Measurements from ENCODE around the gene ZNF695. TPM values are rescaled to one million over a fixed set of nuclear protein-coding genes. Genes with fewer than 3 reads are reported as not detected.
"Not testable (repeated sequence)": the region's sequence is repeated elsewhere in the genome, so short reads cannot be mapped to it uniquely, and the experiment has no call there.

The ZNF695 gene
- 1.6 TPM for total RNA-seq

DNA sequence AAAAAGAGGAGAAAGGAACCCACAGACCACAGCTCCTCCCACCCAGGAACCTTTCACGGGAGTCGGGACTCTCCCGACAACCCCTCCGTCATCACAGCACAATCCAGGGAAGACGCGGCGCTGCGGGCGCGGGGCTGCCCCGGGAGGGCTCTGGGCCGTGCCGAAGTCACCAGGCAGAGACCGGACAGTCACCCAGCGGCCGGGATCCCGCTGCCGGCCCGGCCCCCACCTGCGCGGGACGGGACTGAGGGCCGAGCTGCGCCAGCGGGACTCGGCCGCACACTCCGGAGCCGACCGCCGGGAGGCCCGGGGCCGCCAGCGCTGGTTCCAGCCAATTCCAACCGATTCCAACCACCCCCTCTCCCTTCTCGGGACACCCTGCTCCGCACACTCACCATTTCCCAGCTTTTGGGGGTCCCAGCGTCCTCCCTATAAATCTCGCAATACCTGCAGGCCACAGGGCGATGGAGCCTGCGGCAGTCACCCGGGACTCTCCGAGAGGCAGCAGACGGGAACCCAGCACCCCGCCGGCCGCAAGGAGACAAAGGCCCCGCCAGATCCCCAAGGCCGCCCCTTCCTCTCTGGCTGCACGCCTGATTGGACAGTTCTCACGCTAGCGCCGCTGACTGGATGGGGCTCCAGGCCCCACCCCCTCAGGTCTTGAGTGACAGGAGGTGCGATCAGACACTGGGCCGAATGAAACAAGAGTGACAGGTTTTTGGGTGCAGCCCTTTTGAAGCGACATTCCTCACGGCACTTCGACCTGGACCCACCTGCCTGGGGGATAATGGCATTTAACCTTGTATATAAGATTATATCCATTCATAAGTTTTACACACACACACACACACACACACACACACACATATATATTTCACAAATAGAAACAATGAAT is at the start of gene ZNF695:
Gene ZNF695 (minus strand): TSS at position 547 of the 895 bp plus-strand sequence. CDS start 149 bp downstream, at position 398.
- ATAC-seq: peak; percentile 100

DNA sequence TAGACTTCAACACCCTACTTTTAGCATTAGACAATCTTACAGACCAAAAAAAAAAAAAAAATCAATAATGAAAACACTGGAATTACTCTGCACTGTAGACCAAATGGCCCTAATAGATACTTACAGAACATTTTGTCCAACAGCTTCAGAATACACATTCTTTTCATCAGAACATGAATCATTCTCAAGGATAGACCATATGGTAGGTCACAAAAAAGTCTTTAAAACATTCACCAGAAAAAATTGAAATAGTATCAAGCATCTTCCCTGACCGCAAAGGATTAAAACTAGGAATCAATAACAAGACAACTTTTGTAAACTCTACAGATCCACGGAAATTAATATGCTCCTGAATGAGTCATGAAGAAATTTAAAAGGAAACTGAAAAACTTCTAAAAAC is 48.2 kb upstream of the ZNF695 start:
- ATAC-seq: no peak

DNA sequence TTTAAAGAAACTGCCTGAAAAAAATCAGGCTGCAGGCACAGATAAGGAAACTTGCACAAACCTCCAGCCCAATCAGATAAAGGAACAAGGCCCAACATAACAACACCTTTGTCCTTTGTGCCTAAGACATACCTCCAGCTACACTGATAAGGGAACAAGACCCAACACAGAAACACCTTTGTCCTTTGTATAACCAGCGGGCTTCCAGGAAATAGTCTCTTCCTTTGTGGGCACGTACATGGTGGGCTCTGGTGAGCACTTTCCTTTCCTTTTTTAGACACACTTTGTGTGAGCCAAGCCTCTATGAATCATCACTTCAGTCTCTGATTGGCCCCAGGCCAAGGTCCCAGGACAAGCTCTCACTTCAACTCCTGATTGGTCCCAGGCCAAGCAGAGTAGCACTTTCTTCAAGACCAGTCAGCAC is 47.1 kb upstream of the ZNF695 start:
- ATAC-seq: no peak

DNA sequence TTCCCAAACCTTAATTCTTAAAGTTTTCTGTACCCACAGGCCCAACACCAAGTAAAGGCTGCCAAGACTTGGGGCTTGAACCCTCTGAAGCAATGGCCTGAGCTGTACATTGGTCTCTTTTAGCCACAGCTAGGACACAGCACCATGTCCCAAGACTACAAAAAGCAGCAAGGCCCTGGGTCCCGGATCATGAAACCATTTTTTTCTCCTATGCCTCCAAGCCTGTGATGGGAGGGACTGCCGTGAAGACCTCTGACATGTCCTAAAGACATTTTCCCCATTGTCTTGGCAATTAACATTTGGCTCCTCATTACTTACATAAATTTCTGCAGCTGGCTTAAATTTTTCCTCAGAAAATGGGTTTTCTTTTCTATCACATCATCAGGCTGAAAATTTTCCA is 39.8 kb upstream of the ZNF695 start:
- no peak for ATAC-seq

DNA sequence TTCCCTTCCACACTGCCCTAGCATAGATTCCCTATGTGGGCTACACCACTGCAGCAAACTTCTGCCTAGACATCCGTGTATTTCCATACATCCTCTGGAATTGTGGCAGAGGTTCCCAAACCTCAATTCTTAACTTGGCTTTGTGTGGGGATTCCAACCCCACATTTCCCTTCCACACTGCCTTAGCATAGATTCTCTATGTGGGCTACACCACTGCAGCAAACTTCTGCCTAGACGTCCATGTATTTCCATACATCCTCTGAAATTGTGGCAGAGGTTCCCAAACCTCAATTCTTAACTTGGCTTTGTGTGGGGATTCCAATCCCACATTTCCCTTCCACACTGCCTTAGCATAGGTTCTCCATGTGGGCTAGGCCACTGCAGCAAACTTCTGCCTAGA is 39.4 kb upstream of the ZNF695 start:
- ATAC-seq: no peak

DNA sequence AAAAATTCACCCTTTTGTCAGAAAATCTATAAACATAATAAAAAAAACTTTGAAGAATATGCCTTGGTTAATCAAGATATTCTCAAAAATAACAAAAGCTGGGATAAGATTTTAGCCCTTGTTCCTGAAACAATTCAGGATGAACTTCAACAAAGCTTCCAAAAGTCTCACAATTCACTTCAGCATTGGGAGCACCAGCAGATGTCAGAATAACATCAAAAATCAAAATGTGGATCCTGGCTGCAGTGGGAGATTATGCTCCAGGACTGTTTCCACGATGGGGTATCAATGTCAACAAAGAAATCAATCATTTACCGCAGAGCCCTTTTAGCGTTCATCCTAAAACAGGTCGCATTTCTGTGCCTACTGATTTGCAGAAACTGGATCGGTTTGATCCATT is 35.5 kb upstream of the ZNF695 start:
- ATAC-seq: no peak

DNA sequence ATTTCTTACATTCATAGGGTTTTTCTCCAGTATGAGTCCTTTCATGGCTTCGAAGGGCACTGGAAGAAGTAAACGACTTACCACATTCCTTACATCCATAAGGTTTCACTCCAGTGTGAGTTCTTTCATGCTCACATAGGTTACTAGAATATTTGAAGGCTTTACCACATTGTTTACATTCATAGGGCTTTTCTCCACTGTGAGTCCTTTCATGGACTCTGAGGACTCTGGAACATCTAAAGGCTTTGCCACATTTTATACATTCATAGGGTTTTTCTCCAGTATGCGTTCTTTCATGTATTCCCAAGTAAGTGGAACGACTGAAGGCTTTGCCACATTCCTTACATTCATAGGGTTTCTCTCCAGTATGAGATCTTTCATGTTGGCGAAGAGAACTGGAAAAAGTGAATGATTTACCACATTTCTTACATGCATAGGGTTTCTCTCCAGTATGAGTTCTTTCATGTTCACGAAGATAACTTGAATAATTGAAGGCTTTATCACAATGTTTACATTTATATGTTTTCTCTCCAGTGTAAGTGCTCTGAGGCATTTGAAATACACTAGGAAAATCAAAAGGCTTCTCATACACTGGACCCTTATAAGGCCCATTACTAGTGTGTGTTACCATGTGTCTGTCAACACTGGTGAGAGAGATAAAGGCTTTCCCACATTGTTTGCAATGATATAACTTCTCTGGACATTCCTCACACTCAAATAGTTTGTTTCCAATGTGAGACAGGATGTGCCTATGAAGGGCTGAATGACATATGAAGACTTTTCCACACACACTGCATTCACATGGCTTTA is 29.9 kb upstream of the ZNF695 start:
- ATAC-seq: no peak

DNA sequence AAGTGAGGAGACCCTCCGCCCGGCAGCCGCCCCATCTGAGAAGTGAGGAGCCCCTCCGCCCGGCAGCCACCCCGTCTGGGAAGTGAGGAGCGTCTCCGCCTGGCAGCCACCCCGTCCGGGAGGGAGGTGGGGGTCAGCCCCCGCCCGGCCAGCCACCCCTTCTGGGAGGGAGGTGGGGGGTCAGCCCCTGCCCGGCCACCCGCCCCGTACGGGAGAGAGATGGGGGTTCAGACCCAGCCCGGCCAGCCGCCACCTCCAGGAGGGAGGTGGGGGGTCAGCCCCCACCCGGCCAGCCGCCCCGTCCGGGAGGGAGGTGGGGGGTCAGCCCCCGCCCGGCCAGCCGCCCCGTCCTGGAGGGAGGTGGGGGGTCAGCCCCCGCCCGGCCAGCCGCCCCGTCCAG is 24.4 kb upstream of the ZNF695 start:
- ATAC-seq: not testable (repeated sequence)

DNA sequence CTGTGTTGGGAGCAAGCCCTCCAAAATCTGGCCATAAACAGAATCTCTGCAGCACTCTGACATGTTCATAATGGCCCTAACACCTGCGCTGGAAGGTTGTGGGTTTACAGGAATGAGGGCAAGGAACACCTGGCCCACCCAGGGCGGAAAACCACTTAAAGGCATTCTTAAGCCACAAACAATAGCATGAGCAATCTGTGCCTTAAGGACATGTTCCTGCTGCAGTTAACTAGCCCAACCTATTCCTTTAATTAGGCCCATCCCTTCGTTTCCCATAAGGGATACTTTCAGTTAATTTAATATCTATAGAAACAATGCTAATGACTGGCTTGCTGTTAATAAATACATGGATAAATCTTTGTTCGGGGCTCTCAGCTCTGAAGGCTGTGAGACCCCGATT is 16.8 kb upstream of the ZNF695 start:
- not testable (repeated sequence) for ATAC-seq

DNA sequence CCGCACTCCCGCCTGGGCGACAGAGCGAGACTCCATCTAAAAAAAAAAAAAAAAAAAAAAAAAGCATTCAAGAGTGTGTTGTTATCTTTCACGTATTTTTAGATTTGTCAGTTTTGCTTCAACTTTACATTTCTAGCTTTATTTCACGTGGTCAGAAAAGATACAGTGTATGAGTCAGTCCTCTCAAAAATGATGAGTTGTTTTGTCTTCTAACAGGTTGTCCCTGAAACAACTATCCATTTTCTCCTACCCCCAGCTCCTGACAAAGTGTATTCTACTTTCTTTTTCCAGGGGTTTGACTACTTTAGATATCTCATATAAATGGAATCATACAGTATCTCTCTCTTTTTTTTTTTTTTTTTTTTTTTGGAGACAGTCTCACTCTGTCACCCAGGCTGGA is 5.5 kb upstream of the ZNF695 start:
- no peak for ATAC-seq

DNA sequence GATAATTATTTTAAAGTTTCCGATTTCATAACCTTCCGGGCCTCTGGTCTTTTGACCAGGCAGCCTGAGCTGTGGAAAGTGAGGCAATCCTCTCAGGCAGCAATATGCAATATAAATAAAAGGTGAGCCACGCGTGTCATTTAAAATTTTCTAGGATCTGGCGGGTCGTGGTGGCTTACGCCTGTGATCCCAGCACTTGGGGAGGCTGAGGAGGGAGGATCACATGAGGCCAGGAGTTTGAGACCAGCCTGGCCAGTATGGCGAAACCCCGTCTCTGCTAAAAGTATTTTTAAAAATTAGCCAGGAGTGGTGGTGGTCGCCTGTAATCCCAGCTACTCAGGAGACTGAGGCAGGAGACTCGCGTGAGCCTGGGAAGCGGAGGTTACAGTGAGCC is 546 bp upstream of the ZNF695 start:
- ATAC-seq: no peak

DNA sequence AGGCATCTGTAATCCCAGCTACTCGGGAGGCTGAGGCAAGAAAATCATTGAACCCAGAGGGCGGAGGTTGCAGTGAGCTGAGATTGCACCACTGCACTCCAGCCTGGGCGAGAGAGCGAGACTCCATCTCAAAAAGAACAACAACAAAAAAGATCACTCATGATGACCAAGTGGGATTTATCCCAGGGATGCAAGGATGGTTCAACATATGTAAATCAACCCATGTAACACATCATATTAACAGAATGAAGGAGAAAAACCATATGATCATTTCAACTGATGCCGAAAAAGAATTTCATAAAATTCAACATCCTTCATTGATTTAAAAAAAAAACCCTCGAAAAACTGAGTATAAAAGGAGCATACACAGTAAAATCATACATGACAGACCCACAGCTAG is 3.8 kb downstream of the ZNF695 start:
- not testable (repeated sequence) for ATAC-seq

DNA sequence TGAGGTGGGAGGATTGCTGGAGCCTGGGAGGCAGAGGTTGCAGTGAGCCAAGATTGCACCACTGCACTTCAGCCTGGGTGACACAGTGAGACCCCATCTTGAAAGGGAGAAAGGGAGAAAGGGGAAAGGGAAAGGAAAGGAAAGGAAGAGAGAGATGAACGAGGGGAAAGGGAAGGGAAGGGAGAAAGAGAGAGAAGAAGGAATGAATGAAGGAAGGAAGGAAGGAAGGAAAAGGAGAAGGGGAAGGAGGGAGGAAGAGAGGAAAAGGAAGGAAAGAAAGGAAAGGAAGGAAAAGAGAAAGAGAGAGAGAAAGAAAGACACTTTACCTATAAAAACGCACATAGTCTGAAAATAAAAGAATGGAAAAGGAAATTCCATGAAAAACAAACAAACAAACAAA is 18.0 kb downstream of the ZNF695 start:
- no peak for ATAC-seq

DNA sequence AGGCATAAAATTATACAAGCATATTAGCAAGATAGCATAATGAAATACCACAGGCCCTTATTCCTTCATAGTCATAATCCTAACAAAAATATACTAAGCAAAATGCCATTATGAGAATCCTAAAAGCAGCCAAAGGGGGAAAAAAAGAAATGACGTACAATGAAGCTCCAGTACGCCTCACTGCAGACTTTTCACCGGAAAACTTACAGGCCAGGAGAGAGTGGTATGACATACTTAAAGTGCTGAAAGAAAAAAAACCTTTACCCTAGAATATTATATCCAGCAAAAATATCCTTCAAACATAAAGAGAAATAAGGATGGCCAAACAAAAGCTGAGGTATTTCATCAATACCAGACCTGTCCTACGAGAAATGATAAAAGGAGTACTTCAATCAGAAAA is 19.5 kb downstream of the ZNF695 start:
- ATAC-seq: no peak

DNA sequence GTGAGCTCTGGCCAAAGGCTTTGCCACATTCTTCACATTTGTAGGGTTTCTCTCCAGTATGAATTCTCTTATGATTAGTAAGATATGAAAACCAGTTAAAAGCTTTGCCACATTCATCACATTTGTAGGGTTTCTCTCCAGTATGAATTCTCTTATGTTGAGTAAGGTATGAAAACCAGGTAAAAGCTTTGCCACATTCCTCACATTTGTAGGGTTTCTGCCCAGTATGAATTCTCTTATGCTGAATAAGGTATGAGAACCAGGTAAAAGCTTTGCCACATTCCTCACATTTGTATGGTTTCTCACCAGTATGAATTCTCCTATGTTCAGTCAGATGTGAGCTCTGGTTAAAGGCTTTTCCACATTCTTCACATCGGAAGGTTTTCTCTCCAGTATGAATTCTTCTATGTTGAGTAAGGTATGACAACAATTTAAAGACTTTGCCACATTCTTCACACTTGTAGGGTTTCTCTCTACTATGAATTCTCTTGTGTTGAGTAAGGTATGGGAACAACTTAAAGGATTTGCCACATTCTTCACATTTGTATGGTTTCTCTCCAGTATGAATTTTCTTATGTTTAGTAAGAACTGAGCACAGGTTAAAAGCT is 20.7 kb downstream of the ZNF695 start:
- no peak for ATAC-seq

DNA sequence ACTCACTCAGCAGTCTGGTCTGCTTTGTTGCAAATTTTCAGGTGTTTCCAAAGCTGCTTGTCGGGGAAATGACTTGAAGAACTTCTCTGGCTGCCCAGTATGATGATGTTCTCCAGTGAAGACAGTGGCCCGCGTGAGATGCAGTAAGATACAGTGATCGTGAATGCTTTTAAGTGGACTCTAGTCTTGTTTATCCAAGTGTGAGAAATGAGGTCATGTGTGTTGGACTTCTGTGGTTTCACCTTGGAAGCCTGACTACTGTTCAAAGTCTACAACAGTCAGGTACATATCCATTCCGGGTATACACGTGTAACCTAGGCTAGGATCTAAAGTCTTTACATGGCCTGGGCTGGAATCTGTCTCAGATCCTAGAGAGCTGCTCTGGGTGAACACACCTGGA is 29.1 kb downstream of the ZNF695 start:
- no peak for ATAC-seq

DNA sequence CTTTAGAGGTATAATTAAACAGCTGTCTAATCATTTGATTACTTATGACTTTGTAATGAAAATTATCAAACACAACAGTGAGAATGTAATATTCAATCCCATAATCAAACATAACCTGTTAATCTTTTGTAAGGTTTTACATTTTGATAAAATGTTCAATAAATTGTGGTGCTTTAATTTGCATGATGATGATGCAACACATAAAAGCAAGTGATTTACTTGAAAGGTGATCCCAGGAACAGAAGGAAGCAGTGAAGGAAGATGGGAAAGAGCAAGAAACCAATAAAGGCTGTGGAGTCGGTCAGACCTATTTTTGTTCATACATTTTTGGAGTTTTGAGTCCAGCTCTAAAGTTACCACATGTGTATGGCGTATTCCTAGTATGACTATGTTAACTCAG is 29.6 kb downstream of the ZNF695 start:
- no peak for ATAC-seq

DNA sequence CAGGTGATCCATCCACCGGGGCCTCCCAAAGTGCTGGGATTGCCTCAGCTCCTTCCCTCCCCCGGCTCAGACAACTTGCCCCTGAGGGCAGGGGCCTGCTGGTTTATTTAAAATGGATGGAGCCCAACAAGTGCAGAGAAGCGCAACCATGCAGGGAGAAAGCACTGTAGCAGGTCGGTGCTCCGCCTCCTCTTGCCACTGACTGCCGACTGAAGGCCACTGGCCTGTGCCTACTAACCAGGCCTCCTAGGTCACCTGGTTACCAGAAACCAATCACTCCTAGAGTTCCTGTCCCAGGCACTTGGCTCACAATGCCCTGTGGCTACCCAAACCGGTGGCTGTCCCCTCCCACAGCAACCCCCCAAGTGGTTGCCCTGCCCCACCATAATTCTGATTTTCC is 35.9 kb downstream of the ZNF695 start:
- no peak for ATAC-seq

DNA sequence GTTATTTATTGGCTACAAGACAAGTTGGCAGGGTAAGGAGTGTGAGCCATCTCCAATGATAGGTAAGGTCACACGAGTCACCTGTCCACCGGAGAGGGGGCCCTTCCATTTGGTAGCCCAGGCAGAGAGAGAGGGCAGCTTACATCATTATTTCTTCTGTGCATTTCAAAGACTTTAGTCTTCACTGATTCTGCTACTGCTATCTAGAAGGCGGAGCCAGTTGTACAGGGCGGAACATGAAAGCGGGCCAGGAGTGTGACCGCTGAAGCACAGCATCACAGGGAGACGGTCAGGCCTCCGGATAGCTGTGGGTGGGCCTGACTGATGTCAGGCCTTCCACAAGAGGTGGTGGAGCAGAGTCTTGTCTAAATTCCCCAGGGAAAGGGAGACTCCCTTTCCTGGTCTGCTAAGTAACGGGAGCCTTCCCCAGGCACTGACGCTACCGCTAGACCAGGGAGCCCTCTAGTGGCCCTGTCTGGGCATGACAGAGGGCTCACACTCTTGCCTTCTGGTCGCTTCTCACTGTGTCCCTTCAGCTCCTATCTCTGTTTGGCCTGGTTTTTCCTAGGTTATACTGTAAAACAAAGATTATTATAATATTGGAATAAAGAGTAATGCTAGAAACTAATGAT is 36.7 kb downstream of the ZNF695 start:
- ATAC-seq: no peak

DNA sequence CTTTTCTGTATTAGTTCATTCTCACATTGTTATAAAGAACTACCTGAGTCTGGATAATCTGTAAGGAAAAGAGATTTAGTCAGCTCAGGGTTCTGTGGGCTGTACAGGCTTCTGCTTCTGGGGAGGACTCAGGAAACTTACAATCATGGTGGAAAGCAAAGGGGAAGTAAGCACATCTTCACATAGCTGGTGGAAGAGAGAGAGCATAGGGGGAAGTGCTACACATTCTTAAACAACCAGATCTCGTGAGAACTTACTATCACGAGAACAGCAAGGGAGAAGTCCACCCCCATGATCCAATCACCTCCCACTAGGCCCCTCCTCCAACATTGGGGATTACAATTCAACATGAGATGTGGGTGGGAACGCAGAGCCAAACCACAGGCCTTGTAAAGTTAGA is 38.2 kb downstream of the ZNF695 start:
- no peak for ATAC-seq

DNA sequence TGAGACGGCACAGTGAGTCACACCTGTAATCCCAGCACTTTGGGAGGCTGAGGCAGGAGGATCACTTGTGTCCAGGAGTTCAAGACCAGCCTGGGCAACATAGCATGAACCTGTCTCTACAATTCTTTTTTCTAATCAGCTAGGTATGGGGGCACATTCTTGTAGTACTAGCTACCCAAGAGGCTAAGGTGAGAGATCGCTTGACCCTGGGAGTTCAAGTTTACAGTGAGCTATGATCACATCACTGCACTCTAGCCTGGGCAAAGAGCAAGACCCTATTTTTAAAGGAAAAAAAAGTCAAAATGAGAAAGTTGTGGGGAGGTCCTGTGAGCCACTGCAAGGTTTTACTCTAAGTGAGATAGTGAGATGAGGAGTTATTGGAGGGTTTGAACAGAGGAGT is 41.4 kb downstream of the ZNF695 start:
- no peak for ATAC-seq

DNA sequence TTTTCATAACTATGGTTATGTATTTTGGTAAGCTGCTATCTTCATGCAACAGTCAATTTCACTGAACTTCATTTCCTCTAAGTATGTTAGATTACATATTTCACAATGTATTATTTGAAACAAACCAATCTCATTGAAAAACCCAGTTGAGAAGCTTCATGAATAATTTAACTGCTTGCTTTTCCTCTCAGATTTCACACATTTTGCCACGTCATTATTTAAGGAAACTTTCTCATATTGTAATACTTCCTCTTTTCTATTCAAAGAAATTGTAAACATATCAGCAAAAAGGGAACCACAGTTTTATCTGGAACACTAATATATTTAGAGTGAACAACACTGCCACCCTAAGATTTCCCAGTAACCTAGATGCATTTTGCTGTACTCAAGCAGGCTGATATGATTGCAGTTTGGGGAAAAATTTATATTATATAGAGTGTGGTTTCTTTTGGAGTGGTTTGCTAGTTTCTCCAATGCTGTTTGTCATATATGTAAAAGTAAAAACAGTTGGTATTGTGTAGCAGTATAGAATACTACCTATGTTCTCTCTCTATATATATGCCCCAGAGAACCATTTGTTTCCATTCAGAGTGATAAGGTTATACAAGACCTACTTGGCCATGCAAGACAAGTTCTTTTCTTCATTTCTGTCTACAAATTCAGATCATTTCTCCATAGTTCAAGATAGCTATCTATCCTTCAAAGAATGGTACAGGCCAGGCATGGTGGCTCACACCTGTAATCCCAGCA is 47.7 kb downstream of the ZNF695 start:
- no peak for ATAC-seq
